HuH-7 (cell line): Measurements from ENCODE around the gene RNF166.

ENCODE experiments used
- DNase-seq: peaks from one replicate; pipeline ENCODE4 v3.0.0; 2011; ENCODE audit warnings: low spot score

Gene RNF166, protein sequence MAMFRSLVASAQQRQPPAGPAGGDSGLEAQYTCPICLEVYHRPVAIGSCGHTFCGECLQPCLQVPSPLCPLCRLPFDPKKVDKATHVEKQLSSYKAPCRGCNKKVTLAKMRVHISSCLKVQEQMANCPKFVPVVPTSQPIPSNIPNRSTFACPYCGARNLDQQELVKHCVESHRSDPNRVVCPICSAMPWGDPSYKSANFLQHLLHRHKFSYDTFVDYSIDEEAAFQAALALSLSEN

DNA sequence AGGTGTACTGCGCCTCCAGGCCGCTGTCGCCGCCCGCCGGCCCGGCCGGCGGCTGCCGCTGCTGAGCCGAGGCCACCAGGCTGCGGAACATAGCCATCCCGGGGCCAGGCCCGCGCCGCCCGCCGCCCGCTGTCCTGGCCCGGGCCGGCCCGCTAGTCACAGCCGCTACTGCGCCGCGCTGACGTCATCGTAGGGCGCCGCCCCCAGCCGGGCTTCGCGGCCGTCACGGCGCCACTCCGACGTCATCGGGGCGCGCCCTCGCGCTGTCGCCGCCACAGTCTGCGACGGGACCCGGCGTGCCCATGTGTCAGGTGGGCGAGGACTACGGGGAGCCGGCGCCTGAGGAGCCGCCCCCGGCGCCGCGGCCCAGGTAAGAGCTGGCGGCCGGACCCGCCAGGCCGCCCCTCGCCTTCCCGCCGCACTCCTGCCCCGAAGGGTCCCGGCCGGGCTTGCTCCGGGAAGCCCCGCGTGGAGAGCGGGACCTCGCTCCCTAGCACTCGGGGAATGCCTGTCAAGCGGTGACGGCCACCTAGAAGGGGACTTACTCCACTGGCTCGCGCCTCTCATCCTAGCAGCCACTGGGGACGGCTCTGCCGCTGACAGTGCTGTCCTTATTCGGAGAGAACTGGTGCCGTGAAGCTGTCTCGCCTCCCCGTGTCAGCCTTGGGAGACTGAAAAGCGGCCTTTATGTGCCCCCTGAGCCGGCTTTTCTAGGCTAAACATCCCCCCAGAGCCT is at the start of gene RNF166, which contains the start of gene CTU2:
TSS of gene RNF166 (minus strand) at position 180 of the 736 bp plus-strand sequence. CDS start at position 97, 83 bp downstream.
TSS of gene CTU2 (plus strand) at position 275 of the 736 bp plus-strand sequence. CDS start at position 303, 28 bp downstream.
- peak; percentile 100 for DNase-seq

DNA sequence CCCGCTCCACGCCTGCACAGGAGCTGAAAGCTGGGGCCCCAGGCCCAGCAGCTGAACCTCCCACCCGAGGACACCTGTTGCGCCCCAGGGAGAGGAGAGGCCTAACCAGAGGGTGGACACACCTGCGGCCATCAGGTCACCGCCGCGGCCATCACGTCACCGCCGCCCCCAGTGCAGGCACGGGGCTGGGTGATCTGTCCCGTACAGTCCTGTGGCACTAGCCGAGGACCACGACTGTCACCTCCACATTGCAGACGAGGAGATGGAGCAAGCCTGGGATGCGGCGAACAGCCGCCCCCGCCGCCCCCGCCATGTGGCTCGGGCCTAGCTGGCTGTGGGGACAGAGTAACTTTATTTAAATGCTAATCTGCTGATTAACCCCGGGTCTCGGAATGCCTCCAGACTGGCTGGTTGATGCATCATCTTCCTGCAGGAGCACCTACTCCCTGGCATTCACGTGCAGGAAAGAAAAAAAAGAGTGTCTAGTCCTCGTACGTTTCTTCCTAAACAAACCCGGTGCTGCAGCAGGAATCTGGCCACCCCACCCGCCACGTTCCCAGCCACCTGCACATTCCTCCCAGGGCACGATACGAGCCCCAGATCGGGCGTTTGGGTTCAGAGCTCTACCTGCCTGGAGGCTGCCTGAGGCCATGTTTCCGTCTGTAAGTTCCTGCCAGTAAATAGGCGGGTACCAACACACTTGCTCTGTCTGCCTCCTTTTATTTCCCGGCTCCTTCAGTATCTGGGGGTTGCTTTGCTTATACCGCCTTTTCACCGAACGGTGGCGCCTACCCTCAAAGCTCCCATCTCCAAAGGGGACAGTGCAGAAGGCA is 48.9 kb upstream of the RNF166 start:
- peak; percentile 92 for DNase-seq

DNA sequence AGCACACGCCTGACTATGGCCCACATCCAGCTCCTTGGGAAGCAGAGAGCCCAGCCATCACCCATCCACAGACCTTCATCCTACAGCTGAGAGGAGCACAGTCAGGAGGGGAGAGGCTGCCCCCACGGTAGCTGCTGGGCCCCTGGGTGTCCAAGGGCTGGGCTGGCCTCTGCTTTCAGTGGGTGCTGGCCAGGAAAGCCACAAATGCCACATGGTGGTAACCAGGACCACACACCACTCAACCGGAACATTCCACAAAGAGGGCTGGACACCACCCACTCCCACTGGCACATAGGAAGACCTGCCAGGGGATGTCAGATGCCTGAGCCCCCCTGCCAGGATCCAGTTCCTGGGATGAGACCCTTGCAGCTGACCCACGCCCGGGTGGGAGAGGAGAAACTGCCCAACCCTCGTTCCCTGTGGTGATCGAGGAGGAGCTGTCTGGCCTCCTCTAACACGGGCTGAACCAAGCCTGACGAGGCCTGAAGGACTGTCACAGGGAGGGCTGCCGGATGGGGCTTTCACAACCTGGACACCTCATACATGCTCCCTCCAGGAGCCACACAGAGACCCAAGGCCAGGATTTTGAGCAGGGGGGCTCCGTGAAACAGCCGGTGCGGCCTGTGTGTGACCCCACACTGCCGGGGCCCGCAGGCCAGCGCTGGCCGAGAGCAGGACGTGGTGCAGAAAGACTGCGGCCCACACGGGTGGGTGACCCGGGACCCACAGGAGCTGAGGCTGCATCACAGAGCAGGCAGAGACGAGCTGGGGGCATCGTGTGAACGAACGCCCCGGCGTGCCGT is 48.1 kb upstream of the RNF166 start:
- DNase-seq: no peak

DNA sequence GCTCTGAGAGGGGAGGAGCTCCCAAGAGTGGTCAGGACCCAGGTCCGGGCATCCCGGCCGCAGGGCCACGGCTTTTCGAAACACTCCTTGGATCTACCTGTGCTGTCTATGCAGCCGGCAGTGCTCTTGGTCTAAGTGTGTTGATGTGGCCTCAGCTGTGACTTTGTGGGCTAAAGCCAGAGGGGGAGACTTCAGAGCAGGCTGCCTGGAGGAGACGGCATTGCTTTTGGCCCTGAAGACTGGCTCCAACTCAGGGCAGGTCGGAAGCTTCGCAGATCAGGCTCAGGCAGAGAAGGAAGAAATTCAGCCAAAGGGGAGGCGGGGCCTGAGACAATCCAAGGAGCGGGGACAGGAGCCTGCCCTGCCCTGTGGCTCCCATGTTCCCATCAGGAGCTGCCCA is 47.4 kb upstream of the RNF166 start:
- DNase-seq: no peak

DNA sequence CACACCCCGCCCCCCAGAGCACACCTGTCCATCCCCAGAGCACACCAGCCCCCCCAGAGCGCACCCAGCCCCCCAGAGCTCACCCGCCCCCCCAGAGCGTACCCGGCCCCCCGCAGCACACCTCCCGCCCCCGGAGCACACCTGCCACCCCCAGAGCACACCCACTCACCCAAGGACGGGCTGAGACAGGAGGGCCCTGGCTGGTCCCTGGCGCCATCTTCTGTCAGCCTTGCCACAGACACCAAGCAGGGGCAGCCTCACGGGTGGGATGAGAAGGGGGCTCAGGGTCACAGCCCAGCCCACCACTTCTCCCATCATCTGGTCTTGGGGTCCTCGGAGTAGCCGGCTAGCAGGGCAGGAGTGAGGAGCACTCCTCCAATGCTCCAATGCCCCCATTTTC is 47.0 kb upstream of the RNF166 start:
- DNase-seq: no peak

DNA sequence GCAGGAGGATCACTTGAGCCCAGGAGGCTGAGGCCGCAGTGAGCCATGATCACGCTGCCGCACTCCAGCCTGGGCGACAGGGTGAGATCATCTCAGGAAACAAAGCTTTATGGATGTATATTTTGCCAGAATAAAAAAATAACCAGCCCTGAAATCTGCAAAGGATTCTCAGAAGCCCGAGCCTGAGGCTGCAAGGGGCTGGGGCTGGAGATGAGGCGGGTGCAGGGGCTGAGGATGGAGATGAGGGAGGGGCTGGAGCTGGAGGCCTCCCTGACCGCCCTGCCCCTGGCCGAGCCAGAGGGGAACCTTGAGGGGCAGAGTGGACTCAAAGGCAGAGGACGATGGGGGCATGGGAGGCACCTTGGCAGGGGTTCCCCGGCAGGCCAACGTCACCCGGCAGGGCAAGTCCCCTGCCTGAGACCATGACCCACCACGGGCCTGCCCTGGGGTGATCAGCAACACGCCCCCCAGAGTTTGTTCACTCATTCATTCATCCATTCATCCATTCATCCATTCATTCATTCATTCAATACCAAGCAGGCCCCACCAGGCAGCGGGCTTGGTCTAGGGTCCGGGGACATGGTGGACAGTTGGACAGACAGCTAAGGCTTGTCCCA is 46.3 kb upstream of the RNF166 start:
- no peak for DNase-seq

DNA sequence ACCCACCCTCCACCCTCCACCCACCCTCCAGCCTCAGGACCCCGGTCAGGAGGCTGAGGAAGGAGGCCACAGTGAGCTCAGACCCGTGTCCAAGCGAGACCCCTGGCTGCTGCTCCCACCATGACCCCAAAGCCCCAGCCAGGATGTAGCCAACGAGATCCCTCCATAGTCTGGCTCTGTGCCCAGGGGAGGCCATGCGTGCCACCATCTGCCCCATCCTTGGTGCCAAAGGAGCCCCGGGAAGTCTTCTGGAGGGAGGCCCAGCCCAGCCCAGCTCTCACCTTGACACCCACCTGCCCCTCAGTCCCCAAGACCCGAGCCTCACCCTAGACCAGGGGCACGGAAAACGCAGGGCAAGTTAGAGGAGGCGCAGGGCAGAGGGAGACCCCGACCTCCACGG is 44.6 kb upstream of the RNF166 start:
- DNase-seq: no peak

DNA sequence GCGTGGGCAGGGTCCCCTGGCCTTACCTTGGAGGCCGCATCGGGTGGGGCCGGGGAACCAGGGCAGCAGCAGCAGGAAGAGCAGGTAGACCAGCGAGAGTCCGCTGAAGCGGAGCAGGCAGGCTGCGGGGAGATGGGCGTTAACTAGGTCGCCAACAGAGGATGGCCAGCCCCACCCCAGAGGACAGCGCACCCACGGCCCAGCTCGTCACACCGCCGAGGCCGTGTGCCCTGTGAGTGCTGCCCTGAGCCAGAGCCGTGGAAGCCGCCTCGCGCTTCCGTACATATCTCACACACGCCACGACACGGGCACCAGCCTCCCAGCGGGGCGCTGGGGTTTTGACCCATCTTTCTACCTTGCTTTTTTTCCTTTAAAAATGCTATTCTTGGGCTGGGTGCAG is 43.1 kb upstream of the RNF166 start:
- no peak for DNase-seq

DNA sequence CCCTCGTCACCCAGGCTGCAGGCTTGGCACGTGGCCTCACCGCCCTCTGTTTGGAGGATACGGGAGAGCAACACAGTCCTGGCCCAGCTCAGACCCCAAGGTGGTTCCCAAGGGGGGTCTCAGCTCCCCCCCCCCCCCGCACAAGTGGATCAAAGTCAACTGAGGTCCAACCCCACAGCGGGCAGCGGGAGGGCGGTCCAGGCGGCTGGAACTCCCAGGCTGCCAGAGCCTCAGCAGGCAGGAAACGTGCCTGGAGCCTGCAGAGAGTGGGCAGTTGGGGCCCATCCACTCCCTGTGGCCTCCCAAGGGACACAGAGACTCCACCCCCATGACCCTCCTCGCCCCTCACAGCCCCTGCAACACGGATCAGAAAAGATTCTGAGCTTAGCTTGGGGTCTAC is 42.2 kb upstream of the RNF166 start:
- no peak for DNase-seq

DNA sequence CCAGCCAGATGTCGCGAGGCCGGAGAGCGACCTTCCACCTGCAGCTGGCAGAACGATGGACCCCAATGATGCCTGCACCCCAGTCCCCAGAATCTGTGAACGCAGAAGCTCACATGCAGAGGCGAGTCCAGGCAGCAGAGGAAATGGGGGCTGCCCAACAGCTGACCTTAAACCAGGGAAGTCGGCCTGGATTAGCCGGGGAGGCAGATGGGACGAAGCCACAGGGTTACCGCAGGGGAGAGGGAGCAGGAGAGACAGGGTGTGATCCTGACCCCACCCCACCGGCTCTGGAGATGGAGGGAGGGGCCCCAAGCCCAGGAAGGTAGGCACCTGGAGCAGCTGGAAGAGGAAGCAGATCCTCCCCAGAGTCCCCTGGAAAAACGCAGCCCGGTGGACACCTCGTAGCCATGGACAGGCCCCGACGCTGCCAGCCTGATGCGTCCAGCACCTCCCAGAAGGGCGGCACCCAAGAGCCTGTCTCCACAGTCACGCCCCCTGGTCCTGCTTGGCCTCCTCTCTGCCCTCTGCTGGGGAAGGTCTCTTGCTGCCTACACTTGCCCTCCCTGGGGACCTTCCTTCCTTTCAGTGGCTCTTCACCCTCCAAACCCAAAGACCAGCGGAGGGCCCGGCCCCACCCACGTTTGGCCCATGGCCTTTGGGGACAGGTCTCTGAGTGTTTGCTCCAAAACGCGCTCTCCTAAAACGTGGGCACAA is 41.5 kb upstream of the RNF166 start:
- DNase-seq: peak; percentile 97

DNA sequence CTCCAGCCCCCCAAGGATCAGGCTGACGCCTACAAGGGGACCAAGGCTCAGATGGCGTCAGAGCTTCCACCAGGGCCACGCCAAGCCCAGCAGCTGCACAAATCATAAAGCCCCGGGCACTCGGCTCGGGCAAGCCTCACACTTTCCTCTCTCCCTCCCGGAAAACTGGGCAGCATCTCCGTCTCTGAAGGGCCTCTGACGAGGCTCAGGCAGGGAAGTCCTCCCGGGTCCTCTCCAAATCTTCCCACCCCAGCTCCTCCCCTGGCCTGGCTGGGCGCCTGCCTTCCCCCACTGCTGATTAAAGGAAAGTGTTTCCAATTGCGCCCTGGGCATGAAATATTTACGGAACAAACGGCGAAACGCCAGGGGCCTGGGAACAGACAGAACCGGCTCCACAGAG is 40.3 kb upstream of the RNF166 start:
- DNase-seq: no peak

DNA sequence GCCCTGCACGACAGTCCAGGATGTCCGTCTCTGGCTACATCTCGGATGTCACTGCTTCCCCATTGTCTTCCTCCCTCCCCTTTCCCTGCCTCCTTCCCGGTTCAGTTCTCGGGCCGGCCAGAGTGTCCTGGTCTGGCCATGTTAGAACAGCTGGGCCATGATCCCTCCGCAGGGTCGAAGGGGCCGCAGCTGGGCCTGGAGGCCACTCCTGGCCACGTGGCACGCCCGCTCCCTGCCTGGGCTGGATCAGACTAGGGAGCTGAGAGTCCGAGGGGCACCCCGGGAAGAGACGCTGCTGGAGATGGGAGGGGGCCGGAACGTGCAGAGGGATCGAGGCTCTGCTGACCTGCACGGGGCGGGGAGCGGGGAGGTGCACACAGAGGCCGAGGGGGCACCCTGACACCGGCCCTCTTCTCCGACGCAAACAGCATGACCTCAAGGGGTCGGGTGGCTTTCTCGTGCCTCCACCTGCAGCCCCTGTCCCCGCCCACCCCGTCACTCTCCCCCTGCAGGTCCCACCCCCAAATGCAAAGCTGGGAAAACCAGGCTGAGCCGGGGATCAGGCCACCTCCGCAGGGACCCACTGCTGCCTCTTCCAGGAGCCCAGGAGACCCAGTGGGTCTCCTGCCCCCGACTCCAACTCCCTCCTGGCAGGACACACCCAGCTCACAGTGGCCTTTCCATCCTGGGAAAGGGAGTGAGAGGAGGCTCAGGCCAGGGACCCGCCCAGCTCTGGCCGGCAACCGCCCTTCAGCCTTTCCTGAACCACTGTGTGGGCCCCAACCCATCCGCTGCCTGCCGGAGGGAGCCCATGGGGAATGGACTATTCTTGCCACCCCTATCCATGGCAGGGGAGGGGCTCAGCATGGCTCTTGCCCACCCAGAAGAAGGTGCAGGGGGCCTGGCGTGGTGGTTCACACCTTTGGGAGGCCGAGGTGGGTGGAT is 38.6 kb upstream of the RNF166 start:
- DNase-seq: no peak

DNA sequence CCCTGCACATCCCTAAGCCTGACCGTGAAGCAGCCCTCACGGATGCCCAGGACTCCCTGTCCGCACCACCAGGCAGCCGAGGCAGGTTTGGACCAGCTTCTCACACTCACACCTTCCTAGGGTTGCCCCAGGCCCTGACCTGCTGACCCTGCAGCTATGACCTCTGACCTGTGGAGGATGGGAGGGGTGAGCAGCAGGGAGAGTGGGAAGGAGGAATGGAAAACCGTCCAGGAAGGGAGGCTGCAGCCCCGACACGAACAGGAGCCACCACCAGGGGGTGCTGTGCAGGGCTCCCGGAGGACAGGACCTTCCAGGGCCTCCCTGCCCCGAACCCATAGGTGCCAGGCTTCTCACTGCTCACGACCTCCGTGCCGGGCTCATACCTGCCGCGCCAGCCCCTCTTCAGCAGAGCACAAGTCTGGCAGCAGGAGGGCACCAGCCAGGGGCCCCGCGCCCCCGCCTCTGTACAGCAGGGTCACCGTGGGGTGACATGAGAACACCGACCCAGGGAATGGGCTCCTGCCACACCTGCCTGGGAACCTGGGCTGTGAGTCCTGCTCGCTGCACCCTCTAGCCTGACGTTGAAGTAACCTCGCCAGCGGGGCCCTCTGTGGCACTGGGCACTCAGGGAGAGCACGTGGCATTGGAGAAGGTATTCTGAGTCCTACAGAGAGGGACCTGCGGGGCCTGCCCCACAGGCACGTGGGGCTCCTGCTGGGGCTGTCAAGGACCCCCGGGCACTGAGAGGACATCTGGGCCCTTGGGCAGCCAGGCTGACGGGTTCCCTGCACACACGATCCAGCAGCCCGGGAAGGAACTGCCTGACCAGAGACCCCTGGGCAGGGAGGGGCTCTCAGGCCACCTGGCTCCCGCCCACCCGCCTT is 37.7 kb upstream of the RNF166 start:
- DNase-seq: peak; percentile 99

DNA sequence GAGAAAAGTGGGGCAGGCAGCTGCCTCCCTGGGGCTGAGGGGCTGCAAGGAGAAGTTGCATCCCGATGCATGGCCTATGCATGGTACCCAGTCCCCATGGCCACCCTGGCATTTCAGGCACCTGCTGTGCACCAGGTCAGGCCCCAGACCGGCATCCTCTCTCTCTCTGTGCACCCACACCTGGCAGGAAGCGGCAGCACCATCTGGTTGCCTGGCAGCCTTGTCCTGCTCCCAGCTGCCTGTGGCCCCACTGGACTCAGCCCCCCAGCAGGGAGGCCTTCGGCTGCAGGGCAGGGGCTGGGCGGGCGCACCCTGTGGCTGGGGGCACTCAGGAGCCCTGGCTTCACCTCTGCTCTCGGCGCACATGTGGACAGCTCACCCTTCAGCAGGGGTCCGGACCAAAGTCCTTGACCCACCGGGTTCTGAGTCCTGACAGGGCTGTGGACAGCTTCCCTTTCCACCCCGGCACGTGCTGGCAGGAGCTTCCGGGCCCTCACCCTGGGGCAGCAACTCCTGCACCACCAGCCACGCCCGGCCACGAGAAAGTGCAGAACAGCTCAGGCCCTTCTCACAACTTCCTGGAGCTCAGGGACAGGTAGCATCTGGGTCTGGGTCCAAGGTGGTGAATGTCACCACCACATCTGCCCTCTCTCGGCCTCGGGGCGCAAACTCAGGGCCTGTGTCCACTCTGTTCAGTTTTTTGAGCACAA is 36.8 kb upstream of the RNF166 start:
- no peak for DNase-seq

DNA sequence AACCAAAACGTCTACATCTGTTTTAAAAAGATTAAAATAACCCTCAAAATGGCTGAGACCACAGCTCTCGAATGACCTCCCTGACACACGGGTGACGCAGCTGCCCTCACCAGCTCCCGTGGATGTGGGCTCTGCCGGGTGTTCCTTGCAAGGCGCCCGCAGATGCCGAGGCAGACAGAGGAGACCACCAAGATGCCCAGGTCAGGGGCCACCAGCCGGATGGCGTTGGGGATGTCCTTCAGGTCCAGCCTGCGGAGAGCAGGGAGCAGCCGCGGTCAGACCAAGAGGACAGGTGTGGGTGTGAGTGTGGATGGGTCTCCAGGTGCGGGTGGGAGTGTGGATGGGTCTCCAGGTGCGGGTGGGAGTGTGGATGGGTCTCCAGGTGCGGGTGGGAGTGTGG is 35.2 kb upstream of the RNF166 start:
- DNase-seq: no peak

DNA sequence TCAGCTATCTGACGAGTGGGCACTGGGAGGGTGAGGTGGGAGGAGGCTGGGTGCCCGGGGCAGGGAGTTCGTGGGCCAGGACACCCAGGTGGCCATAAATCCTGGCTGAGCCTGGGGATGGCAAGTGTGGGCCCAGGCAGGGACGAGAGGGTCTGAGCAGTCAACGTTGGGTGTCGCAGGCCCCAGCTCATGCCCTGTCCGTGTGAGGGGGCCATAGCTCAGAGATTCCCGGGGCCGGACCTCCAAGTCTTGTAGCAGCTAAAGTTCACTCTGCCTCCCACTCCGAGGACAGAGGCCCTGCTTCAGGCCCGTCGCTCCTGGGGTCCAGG is 34.5 kb upstream of the RNF166 start:
- no peak for DNase-seq

DNA sequence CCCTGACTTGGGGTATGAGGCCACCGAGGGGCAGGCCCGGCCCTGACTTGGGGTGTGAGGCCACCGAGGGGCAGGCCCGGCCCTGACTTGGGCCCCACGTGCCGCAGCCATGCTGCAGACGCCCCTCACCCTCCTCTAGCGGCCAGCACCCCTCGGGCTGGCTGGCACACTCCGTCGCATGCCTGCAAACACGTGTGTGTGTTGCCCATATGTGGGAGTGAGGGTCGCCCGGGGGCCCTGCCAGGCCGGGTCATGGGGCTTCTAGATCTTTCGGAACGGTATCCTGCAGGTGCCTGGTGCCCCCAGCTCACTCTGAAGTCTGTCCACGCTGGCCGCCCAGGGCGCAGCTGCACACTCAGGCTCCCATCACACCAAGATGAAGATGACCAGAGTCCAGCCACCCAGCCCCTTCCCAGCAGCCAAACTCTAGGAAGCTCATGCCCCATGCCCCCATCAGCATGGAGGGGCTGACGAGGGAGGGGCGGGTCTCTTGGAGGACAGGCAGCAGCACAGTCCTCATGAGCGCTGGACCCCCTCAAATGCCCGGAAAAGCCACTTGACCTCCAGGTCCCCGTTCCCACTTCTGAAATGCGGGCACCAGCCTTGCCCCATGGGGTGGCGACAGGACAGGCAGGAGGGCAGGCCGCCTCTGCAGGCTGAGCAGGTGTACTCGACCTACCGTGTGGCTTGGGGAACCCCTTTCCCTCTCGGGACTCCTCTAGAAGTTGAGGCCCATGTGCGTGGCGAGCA is 33.9 kb upstream of the RNF166 start:
- DNase-seq: no peak
